Choroid plexus epithelial cell (primary cell): Measurements from ENCODE around the gene TNS1.

Experiments
- DNase-seq: peaks from one replicate; pipeline ENCODE4 v3.0.0-alpha.2; 2010; ENCODE audit warnings: low read depth
- H3K4me3 ChIP-seq: 2 replicates; pipeline ENCODE4 v1.5.1; 2011; ENCODE audit warnings: low read depth, mild to moderate bottlenecking, control low read depth, low read length, moderate library complexity
- TF ChIP-seq, protein P1 (sequence below): conservative IDR thresholded peaks from 2 replicates; pipeline ENCODE4 v1.5.1; 2011; ENCODE audit warnings: low read depth, mild to moderate bottlenecking, control low read depth, inconsistent platforms, low read length, moderate library complexity

TNS1 gene

DNA sequence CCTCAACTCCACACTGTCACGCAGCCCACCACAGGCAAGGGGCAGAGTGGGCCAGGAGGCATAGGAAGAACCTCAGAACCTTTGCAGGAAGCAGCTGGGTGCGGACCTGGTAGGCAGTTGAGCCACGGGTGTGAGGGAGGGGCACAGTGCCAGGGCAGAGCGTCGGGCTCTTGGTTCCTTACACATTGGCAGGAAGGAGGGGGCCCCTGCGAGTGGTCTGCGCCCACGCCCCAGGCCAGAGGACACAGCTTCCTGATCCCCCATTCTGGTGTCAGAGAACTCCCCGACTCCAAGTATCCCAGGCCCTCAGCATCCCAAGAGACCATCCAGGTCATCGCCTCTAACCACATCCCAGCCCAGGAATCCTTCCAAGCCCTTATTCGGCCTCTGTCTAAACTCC is 61.5 kb downstream of the TNS1 start:
- DNase-seq, result no peak
- H3K4me3 ChIP-seq, result no peak overlapping the region
- TF ChIP-seq, protein P1, sequence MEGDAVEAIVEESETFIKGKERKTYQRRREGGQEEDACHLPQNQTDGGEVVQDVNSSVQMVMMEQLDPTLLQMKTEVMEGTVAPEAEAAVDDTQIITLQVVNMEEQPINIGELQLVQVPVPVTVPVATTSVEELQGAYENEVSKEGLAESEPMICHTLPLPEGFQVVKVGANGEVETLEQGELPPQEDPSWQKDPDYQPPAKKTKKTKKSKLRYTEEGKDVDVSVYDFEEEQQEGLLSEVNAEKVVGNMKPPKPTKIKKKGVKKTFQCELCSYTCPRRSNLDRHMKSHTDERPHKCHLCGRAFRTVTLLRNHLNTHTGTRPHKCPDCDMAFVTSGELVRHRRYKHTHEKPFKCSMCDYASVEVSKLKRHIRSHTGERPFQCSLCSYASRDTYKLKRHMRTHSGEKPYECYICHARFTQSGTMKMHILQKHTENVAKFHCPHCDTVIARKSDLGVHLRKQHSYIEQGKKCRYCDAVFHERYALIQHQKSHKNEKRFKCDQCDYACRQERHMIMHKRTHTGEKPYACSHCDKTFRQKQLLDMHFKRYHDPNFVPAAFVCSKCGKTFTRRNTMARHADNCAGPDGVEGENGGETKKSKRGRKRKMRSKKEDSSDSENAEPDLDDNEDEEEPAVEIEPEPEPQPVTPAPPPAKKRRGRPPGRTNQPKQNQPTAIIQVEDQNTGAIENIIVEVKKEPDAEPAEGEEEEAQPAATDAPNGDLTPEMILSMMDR, result no peak

DNA sequence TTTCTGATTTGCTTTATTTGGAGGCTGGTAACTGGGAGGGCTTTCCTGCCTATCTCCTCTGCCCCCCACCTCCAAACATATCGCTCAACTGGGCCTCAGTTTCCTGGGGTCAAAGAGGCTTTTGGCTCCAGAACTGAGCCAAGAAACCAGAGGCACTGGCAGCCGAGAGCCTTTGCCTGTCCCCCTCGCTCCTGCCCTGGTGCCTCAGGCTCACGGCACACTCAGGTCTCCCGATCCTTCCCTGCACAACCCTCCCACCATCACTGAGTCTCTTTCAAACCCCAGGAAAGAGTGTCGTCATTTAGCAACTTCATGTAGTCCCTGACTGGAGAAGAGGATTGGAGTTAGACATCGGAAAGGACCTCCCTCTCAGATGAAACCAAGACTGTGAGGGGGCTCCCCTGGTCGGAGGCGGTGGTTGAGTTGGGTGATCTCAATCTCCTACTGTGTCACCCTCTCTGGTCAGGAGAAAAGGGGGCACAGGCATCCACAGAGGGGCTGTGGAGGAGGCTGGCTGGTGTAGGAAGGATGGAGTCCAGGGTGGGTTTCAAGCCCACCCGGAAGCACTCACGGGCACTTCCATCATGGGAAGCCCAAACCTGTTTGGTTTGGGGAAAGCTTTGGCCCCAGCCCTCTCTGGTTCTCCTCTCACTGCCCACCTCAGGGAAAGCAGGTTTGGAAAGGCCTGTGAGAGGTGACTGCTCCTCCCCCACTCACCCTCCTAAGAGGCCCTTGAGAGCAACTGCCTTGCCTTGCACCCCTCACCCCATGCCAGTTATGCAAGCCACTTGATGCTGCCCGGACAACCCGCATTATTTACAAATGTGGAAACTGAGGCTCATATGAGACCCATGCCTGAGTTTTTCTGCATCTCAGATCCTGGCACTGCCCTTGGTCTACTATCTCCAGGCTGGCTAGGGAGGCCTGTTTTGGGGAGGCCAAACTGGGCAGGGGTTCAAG is 62.3 kb downstream of the TNS1 start:
- DNase-seq, result no peak
- TF ChIP-seq, protein P1, result no peak
- no peak overlapping the region for H3K4me3 ChIP-seq

DNA sequence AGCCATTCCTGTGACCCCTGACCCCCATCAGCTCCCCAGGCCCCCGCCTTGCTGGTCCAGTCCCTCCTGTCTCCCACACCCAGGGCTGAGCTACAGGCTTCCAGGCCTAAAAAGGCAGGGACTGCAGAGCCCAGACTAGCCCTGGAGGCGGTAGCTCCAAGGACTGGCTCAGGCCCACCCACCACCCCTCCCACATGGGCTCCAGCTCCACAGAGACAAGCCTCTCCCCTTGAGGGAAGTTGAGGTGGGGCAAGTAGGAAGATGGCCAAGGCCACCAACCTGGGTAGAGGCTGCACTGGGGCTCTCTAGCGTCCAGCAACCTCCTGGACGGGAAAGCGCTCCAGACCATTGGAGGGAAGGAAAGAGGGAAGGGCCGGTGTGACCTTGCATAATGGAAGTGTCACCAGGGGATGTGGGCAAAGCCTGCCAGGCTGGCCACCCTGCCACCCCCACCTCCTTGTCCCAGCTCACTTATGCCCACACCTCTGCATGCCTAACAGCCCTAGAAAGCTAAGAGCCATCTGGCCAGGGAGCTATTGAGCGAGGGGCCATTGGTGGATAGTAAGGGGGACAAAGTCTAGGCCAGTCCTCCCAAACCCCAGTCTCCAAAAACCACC is 63.1 kb downstream of the TNS1 start:
- TF ChIP-seq, protein P1, result no peak
- H3K4me3 ChIP-seq, result no peak overlapping the region
- DNase-seq, result no peak

DNA sequence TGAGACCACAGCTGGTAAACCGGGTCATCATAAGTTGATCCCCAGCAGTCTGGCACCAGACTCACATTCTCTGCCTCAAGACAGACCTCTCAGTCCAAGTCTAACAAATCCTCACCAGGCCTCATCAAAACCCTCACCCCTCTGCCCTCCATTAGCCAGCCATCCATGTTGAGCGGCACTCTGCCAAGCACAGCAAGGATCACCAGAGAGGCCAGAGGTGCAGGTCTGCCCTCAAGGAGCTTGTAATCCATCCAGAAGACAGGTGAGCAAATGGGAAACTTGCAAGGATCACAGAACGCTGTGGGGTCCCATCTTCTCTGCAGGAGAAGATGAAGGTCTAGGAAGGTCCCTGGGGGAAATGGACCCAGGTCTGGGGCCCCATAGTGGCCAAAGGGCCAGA is 63.6 kb downstream of the TNS1 start:
- DNase-seq, result no peak
- TF ChIP-seq, protein P1, result no peak
- no peak overlapping the region for H3K4me3 ChIP-seq

DNA sequence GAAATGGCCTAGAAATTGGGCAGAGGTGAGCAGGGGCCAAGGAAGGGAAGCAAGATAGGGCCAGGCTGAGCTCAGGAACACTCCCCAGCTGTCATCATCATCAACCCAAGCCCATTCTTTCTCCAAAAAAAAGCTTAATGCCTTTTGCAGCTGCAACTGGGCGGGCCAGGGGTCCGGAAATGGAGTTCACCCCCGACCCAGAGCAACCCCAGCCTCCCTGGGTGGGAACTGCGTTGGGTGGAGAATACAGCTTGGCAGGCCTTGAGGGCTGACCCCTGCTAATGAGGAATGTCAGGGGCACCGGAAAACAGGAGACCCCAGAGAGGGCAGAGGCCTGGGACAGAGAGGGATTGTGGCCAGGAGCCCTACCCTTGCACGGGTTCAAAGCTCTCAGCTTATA is 64.8 kb downstream of the TNS1 start:
- TF ChIP-seq, protein P1, result no peak
- DNase-seq, result no peak
- no peak overlapping the region for H3K4me3 ChIP-seq

DNA sequence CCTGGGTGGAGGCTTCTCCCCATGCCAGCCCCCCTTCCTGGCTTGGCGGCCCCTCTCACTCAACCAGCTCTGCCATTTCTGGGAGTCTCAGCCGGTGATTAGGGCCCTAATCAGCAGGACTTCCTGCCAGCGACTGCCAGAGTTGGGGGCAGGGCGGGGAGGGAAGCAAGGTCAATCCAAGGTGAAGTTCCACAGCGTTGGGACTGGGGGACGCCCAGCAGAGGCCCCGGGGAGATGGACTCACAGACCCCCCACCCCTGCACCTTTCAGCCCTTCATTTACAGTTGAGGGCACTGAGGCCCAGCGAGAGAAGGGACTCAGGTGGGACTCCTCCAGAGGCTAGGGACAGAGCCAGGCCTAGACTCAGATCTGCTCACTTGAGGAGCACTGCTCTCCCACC is 65.3 kb downstream of the TNS1 start:
- DNase-seq, result no peak
- TF ChIP-seq, protein P1, result no peak
- H3K4me3 ChIP-seq, result no peak overlapping the region
